Measurements from ENCODE around the gene TSPAN11.

DNA sequence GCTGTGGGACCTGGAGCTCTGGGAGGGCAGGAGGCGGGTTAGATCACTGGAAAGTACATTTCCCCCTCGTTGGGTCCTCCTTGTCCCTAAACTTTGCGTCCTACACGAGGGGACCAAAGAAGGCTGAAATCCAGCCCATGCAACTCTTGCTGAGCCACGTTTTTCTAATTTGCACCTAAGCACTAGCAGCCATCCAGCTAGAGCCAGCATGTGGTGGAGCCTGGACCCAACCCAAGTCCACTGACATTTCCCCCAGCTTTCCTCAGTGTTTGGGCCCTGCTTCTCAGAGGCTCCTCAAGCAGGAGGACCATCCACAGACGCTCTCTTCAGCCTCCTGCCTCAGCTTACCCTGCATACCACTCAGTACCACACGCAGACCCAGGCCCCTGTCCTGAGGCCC lies 49.7 kb downstream of the TSPAN11 start:
- TF ChIP-seq, protein P1, sequence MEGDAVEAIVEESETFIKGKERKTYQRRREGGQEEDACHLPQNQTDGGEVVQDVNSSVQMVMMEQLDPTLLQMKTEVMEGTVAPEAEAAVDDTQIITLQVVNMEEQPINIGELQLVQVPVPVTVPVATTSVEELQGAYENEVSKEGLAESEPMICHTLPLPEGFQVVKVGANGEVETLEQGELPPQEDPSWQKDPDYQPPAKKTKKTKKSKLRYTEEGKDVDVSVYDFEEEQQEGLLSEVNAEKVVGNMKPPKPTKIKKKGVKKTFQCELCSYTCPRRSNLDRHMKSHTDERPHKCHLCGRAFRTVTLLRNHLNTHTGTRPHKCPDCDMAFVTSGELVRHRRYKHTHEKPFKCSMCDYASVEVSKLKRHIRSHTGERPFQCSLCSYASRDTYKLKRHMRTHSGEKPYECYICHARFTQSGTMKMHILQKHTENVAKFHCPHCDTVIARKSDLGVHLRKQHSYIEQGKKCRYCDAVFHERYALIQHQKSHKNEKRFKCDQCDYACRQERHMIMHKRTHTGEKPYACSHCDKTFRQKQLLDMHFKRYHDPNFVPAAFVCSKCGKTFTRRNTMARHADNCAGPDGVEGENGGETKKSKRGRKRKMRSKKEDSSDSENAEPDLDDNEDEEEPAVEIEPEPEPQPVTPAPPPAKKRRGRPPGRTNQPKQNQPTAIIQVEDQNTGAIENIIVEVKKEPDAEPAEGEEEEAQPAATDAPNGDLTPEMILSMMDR (IDR thresholded peaks at IDR 0.05): no peak
- TF ChIP-seq EZH2 (IDR thresholded peaks at IDR 0.05; ENCODE audit: borderline replicate concordance, insufficient read depth, low read depth, low read length, poor library complexity, severe bottlenecking): no peak
